Measurements from ENCODE around the gene MYO3B.

DNA sequence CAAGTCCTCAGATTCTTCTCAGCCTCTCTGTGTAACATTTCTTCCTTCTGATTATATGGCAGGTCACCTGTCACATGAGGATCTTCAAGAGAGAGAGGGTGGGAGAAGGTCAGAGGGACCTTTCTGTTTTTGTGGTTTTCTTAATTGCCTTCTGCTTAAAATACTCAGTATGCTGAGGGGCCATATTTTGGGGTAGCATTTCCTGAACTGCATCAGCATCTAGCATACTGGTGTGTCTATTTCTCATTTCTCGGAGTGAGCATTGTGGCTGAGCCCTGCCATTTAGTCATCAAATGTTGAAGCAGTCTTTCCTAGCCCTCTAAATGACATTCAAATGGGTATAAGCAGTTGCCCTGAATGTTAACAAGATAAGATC is 162.7 kb downstream of the MYO3B start:
- TF ChIP-seq, protein P1, sequence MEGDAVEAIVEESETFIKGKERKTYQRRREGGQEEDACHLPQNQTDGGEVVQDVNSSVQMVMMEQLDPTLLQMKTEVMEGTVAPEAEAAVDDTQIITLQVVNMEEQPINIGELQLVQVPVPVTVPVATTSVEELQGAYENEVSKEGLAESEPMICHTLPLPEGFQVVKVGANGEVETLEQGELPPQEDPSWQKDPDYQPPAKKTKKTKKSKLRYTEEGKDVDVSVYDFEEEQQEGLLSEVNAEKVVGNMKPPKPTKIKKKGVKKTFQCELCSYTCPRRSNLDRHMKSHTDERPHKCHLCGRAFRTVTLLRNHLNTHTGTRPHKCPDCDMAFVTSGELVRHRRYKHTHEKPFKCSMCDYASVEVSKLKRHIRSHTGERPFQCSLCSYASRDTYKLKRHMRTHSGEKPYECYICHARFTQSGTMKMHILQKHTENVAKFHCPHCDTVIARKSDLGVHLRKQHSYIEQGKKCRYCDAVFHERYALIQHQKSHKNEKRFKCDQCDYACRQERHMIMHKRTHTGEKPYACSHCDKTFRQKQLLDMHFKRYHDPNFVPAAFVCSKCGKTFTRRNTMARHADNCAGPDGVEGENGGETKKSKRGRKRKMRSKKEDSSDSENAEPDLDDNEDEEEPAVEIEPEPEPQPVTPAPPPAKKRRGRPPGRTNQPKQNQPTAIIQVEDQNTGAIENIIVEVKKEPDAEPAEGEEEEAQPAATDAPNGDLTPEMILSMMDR (IDR thresholded peaks at IDR 0.05) = no peak
- no peak for TF ChIP-seq ZFX (IDR thresholded peaks at IDR 0.05; ENCODE audit: borderline replicate concordance)
